ENCODE measurements around the gene OR10Z1.

Gene OR10Z1

DNA sequence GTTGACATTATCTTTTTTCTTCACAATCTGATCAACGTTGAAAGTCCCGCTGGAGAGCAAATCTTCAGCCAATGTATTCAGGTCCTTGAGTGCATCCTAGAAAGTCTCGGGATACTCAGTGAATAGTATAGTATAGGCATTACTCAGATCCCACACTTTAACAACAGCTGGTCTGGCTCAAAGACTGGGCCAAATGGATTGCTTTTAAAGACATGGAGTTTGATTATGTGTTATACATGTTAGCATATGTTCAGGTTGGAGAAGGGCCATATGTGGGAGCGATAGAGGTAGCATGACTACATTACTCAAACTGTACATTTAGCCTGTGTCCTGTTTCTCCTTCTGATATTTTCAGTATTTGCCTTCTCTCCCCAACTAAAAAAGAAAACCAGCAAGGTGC is 33.1 kb downstream of the OR10Z1 start:
- no peak for TF ChIP-seq RAD21 (IDR thresholded peaks at IDR 0.05; ENCODE audit: low read depth)
- TF ChIP-seq EP300 (IDR thresholded peaks at IDR 0.05; ENCODE audit: borderline replicate concordance) = no peak
- no peak for TF ChIP-seq CREB1 (IDR thresholded peaks at IDR 0.05; ENCODE audit: low read depth)

DNA sequence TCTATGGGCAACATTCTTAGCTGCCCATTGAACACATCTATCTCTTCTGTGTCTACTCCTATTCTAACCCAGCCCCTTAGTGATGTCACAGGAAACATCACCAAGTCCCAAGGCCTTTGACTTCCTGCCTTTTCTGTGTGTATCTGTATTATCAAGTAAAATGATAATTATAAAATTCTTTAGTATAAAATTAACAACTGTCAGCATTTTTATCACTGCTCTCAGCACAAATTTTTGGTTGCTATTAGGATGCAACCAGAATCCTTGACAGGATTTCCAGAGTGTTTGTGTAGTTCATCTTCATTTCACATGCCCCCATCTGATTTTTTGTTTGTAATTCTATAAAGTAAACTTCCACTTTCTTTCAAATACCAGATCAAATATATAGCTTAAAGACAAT is 33.8 kb downstream of the OR10Z1 start:
- TF ChIP-seq FOXM1 (IDR thresholded peaks at IDR 0.05; ENCODE audit: borderline replicate concordance, low read depth) (no peak), TAF1 (IDR thresholded peaks at IDR 0.05; ENCODE audit: low read depth) (no peak)

DNA sequence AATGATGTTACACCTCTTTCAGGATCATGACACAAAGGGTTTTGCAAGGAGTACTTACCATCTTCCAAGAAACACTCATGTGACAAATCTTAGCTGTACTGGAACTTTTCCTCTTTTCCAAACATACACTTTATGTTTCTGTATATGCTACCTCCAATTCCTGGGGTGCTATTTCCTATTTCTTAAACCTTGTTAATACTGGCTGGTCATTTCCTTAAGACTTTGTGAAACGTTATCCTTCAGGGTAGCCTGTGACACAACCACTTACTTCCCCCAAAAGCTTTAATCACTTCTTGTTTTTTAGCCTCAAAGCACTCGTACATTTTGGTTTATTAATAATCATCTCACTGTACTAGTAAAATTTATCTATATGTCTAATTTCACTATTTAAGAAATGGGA is 39.4 kb downstream of the OR10Z1 start:
- TF ChIP-seq ZBTB7A (IDR thresholded peaks at IDR 0.05; ENCODE audit: low read depth) (no peak), YY1 (IDR thresholded peaks at IDR 0.05; ENCODE audit: low read depth) (no peak), RAD21 (IDR thresholded peaks at IDR 0.05; ENCODE audit: low read depth) (no peak), FOXM1 (IDR thresholded peaks at IDR 0.05; ENCODE audit: borderline replicate concordance, low read depth) (no peak), TEAD4 (IDR thresholded peaks at IDR 0.05) (no peak), CREB1 (IDR thresholded peaks at IDR 0.05; ENCODE audit: low read depth) (no peak), CEBPB (IDR thresholded peaks at IDR 0.05) (no peak), EGR1 (IDR thresholded peaks at IDR 0.05) (no peak), TCF12 (IDR thresholded peaks at IDR 0.05; ENCODE audit: low read depth) (no peak), TAF1 (IDR thresholded peaks at IDR 0.05; ENCODE audit: low read depth) (no peak), NFIC (IDR thresholded peaks at IDR 0.05) (no peak), EP300 (IDR thresholded peaks at IDR 0.05; ENCODE audit: borderline replicate concordance) (no peak)
- TF ChIP-seq, protein P1, sequence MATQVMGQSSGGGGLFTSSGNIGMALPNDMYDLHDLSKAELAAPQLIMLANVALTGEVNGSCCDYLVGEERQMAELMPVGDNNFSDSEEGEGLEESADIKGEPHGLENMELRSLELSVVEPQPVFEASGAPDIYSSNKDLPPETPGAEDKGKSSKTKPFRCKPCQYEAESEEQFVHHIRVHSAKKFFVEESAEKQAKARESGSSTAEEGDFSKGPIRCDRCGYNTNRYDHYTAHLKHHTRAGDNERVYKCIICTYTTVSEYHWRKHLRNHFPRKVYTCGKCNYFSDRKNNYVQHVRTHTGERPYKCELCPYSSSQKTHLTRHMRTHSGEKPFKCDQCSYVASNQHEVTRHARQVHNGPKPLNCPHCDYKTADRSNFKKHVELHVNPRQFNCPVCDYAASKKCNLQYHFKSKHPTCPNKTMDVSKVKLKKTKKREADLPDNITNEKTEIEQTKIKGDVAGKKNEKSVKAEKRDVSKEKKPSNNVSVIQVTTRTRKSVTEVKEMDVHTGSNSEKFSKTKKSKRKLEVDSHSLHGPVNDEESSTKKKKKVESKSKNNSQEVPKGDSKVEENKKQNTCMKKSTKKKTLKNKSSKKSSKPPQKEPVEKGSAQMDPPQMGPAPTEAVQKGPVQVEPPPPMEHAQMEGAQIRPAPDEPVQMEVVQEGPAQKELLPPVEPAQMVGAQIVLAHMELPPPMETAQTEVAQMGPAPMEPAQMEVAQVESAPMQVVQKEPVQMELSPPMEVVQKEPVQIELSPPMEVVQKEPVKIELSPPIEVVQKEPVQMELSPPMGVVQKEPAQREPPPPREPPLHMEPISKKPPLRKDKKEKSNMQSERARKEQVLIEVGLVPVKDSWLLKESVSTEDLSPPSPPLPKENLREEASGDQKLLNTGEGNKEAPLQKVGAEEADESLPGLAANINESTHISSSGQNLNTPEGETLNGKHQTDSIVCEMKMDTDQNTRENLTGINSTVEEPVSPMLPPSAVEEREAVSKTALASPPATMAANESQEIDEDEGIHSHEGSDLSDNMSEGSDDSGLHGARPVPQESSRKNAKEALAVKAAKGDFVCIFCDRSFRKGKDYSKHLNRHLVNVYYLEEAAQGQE (IDR thresholded peaks at IDR 0.05; ENCODE audit: low read depth) = no peak
- TF ChIP-seq, protein P2, sequence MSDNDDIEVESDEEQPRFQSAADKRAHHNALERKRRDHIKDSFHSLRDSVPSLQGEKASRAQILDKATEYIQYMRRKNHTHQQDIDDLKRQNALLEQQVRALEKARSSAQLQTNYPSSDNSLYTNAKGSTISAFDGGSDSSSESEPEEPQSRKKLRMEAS (IDR thresholded peaks at IDR 0.05) = no peak
- TF ChIP-seq, protein P3, sequence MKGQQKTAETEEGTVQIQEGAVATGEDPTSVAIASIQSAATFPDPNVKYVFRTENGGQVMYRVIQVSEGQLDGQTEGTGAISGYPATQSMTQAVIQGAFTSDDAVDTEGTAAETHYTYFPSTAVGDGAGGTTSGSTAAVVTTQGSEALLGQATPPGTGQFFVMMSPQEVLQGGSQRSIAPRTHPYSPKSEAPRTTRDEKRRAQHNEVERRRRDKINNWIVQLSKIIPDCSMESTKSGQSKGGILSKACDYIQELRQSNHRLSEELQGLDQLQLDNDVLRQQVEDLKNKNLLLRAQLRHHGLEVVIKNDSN (IDR thresholded peaks at IDR 0.05) = no peak

DNA sequence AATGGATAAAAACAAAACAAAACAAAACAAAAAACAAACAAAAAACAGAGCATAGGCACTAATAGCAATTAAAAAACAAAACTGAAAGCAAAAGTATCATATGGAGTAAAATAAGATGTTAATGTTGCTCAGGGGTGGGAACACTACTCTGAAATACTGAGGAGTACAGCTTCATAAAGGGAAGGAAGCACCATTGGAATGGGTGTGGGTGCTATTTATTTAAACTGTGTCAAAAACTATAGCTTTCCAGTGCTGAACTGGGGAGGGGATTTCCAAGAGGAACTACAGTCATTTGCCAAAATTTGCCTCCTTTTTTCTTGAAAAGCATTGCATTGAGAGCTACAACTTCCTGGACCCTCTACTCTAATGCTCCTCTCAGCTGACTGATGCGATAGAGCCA is 41.4 kb downstream of the OR10Z1 start:
- TF ChIP-seq CEBPB (IDR thresholded peaks at IDR 0.05) = no peak
- no peak for TF ChIP-seq TAF1 (IDR thresholded peaks at IDR 0.05; ENCODE audit: low read depth)
- TF ChIP-seq, protein P3 (IDR thresholded peaks at IDR 0.05) = no peak
- TF ChIP-seq, protein P2 (IDR thresholded peaks at IDR 0.05) = no peak
- TF ChIP-seq, protein P1 (IDR thresholded peaks at IDR 0.05; ENCODE audit: low read depth) = no peak
- TF ChIP-seq FOXM1 (IDR thresholded peaks at IDR 0.05; ENCODE audit: borderline replicate concordance, low read depth) = no peak
- TF ChIP-seq YY1 (IDR thresholded peaks at IDR 0.05; ENCODE audit: low read depth) = no peak
- no peak for TF ChIP-seq TEAD4 (IDR thresholded peaks at IDR 0.05)
- no peak for TF ChIP-seq CREB1 (IDR thresholded peaks at IDR 0.05; ENCODE audit: low read depth)
- no peak for TF ChIP-seq EP300 (IDR thresholded peaks at IDR 0.05; ENCODE audit: borderline replicate concordance)
- no peak for TF ChIP-seq ZBTB7A (IDR thresholded peaks at IDR 0.05; ENCODE audit: low read depth)
- TF ChIP-seq TCF12 (IDR thresholded peaks at IDR 0.05; ENCODE audit: low read depth) = no peak
- TF ChIP-seq NFIC (IDR thresholded peaks at IDR 0.05) = no peak
- no peak for TF ChIP-seq EGR1 (IDR thresholded peaks at IDR 0.05)
- TF ChIP-seq RAD21 (IDR thresholded peaks at IDR 0.05; ENCODE audit: low read depth) = no peak

DNA sequence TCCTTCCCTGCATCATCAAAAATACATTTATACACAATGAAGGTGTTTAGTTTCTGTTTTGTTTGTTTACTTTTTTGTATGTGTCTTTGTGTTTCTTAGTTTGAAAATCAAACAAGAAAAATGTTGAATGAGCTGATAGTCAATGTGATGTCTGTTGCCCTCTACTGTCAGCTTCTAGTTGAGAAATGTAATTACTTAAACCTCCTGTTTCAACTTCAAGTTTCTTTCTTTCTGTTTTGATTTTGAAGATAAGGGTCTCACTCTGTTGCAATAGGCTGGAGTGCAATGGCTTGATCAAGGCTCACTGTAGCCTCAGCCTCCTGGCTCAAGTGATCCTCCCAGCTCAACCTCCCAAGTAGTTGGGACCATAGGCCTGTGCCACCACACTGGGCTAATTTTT is 44.0 kb downstream of the OR10Z1 start:
- TF ChIP-seq TAF1 (IDR thresholded peaks at IDR 0.05; ENCODE audit: low read depth) (no peak), FOXM1 (IDR thresholded peaks at IDR 0.05; ENCODE audit: borderline replicate concordance, low read depth) (no peak), ZBTB7A (IDR thresholded peaks at IDR 0.05; ENCODE audit: low read depth) (no peak), RAD21 (IDR thresholded peaks at IDR 0.05; ENCODE audit: low read depth) (no peak), YY1 (IDR thresholded peaks at IDR 0.05; ENCODE audit: low read depth) (no peak), NFIC (IDR thresholded peaks at IDR 0.05) (no peak), CREB1 (IDR thresholded peaks at IDR 0.05; ENCODE audit: low read depth) (no peak), EGR1 (IDR thresholded peaks at IDR 0.05) (no peak), CEBPB (IDR thresholded peaks at IDR 0.05) (no peak), TEAD4 (IDR thresholded peaks at IDR 0.05) (no peak), EP300 (IDR thresholded peaks at IDR 0.05; ENCODE audit: borderline replicate concordance) (no peak), TCF12 (IDR thresholded peaks at IDR 0.05; ENCODE audit: low read depth) (no peak)
- TF ChIP-seq, protein P2 (IDR thresholded peaks at IDR 0.05) = no peak
- TF ChIP-seq, protein P3 (IDR thresholded peaks at IDR 0.05) = no peak
- TF ChIP-seq, protein P1 (IDR thresholded peaks at IDR 0.05; ENCODE audit: low read depth) = no peak
